WERI-Rb-1 (cell line): ENCODE results near the gene IFNK.
"Not testable (repeated sequence)": the region's sequence is repeated elsewhere in the genome, so short reads cannot be mapped to it uniquely, and the experiment has no call there.

Experiments used
- DNase-seq: peaks from one replicate; pipeline ENCODE4 v3.0.0-alpha.2; 2020
- H3K27ac ChIP-seq: fragments of 250-450 bp; sonication (Bioruptor Pico); 2 replicates; pipeline ENCODE4 v1.5.1; 2020; ENCODE audit warnings: mild to moderate bottlenecking, moderate library complexity
- H3K27me3 ChIP-seq: fragments of 250-450 bp; sonication (Bioruptor Pico); 2 replicates; pipeline ENCODE4 v1.5.1; 2021; ENCODE audit warnings: mild to moderate bottlenecking, low read depth, moderate library complexity; ENCODE audit not compliant: insufficient read depth, severe bottlenecking
- H3K36me3 ChIP-seq: fragments of 250-450 bp; sonication (Bioruptor Pico); 2 replicates; pipeline ENCODE4 v1.5.1; 2020; ENCODE audit warnings: mild to moderate bottlenecking, moderate library complexity
- H3K4me3 ChIP-seq: 2 replicates; pipeline ENCODE4 v1.5.1; 2011; ENCODE audit warnings: low read depth, mild to moderate bottlenecking, control low read depth, low read length
- H3K9me3 ChIP-seq: fragments of 250-450 bp; sonication (Bioruptor Pico); 2 replicates; pipeline ENCODE4 v1.5.1; 2021; ENCODE audit warnings: mild to moderate bottlenecking, moderate library complexity; ENCODE audit not compliant: severe bottlenecking
- TF ChIP-seq, protein P1 (sequence below): IDR thresholded peaks from 2 replicates; pipeline ENCODE4 v1.5.1; 2011; ENCODE audit warnings: low read depth, mild to moderate bottlenecking, control low read depth, inconsistent platforms, low read length

The IFNK gene

DNA sequence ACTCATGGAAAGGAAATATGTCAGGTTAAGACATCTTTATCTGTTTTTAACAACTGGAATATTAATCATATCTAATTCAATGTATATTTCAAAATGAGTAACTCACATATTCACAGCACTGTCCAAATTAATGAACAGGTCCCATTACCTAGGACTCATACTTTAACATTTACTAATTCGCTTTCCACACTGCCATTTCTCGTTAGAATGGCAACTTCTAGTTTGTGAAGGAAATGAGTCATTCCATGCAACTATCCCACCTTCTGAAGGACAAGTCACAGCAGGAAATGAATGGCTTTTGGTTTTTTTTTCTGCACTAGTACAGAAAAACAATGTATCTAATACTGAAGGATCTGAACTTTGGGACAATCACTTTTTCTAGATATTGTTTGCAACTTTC lies 24.6 kb upstream of the IFNK start:
- no peaks in the 10 kb centered on the region for H3K9me3 ChIP-seq
- no peak overlapping the region for H3K27ac ChIP-seq
- TF ChIP-seq, protein P1, sequence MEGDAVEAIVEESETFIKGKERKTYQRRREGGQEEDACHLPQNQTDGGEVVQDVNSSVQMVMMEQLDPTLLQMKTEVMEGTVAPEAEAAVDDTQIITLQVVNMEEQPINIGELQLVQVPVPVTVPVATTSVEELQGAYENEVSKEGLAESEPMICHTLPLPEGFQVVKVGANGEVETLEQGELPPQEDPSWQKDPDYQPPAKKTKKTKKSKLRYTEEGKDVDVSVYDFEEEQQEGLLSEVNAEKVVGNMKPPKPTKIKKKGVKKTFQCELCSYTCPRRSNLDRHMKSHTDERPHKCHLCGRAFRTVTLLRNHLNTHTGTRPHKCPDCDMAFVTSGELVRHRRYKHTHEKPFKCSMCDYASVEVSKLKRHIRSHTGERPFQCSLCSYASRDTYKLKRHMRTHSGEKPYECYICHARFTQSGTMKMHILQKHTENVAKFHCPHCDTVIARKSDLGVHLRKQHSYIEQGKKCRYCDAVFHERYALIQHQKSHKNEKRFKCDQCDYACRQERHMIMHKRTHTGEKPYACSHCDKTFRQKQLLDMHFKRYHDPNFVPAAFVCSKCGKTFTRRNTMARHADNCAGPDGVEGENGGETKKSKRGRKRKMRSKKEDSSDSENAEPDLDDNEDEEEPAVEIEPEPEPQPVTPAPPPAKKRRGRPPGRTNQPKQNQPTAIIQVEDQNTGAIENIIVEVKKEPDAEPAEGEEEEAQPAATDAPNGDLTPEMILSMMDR, result no peak
- DNase-seq, result no peak
- H3K4me3 ChIP-seq, result no peak overlapping the region
- H3K27me3 ChIP-seq, result no peaks in the 10 kb centered on the region
- no peaks in the 10 kb centered on the region for H3K36me3 ChIP-seq

DNA sequence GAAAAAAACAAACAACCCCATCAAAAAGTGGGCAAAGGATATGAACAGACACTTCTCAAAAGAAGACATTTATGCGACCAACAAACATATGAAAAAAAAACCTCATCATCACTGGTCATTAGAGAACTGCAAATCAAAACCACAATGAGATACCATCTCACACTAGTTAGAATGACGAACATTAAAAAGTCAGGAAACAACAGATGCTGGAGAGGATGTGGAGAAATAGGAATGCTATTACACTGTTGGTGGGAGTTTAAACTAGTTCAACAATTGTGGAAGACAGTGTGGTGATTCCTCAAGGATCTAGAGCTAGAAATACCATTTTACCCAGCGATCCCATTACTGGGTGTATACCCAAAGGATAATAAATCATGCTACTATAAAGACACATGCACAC lies 23.2 kb upstream of the IFNK start:
- not testable (repeated sequence) for DNase-seq

DNA sequence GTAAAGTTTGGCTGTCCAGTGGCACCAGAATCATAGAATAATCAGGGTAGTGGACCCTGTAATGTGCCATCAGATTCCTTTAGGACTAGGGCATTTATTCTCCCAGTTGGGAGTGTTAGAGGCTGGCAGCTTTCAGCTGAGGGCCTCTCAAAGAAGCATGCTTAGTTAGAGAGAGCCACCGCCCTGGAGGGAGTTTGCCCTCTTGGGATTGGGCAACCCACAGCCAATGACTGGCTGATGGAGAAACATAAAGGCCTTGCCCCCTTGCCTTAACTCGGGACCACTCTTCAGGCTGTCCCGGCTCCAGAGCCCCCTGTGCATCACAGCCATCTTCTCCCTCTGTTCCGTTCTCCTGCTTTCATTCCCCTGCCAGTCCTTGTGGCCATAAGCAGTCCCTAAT lies 20.5 kb upstream of the IFNK start:
- Histone ChIP-seq H3K27me3 (no peaks in the 10 kb centered on the region), H3K4me3 (no peak overlapping the region), H3K9me3 (no peaks in the 10 kb centered on the region), H3K27ac (no peak overlapping the region), H3K36me3 (no peaks in the 10 kb centered on the region)
- TF ChIP-seq, protein P1, result no peak
- no peak for DNase-seq

More for the DNA sequence above, 23.2 kb upstream of the IFNK start:
- not testable (repeated sequence) for H3K27me3 ChIP-seq, H3K9me3 ChIP-seq, H3K36me3 ChIP-seq, H3K4me3 ChIP-seq, H3K27ac ChIP-seq

DNA sequence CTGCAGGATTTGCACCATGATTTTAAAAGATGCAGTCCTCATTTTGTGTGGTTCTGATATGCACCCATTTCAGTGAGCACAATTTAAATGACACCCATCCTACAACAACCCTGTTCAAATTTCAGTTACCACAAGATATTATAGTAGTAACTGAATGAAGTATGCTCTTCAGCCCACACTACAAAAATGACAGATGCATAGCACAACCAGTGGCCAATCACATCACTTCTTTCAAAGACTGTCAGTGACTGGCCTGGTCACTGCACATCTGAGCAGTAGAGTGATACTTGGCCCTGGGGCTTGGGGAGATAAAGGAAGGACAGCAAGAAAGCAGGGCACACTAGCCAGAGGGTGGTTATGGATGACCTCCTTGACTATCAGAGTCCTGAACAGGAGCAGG lies 19.8 kb upstream of the IFNK start:
- DNase-seq, result no peak
- Histone ChIP-seq H3K4me3 (no peak overlapping the region), H3K9me3 (no peaks in the 10 kb centered on the region), H3K36me3 (no peaks in the 10 kb centered on the region), H3K27me3 (no peaks in the 10 kb centered on the region), H3K27ac (no peak overlapping the region)
- TF ChIP-seq, protein P1, result no peak

DNA sequence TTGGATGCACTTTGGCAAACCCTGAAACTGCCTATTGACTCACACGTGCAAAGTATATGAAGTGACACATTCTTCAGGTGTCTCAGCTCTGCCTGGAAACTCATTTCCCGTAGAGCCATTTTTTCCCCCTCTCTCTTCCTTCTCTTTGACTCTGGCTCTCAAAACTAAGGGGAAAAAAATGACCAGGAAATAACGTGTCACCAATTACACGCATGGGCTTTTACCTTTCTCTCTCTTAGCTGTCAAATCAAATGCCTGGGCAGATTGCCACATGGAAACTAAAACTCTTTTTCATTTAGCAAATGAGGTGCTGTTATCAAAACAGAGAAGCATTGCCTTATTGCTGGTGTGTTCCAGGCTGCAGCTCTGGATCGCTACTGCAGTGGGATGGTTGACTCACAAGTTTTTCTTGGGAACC lies 18.3 kb upstream of the IFNK start:
- H3K27ac ChIP-seq, result no peak overlapping the region
- TF ChIP-seq, protein P1, result no peak
- no peak overlapping the region for H3K4me3 ChIP-seq
- DNase-seq, result no peak
- no peaks in the 10 kb centered on the region for H3K9me3 ChIP-seq
- H3K36me3 ChIP-seq, result no peaks in the 10 kb centered on the region
- no peaks in the 10 kb centered on the region for H3K27me3 ChIP-seq

DNA sequence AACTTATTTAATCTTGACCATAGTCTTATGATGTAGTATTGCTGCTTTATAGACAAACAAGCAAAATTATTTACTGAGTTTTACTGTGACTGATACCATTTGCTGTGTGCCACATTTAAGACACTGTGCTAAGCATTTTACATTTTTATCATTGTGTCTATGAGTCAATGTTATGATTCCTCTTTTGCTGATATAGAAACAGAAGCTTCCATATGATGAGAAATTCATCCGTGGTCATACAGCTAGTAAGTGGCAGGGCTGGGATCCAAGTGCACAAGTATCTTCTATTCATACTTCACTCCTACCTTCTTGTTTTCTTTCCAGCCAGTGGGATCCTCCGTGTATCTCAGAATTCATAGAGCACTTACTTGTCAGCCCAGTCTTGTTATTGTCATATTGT lies 17.1 kb upstream of the IFNK start:
- TF ChIP-seq, protein P1, result no peak
- no peaks in the 10 kb centered on the region for H3K36me3 ChIP-seq
- DNase-seq, result no peak

More for the DNA sequence above, 17.1 kb upstream of the IFNK start:
- Histone ChIP-seq H3K9me3 (no peaks in the 10 kb centered on the region), H3K27ac (no peak overlapping the region), H3K27me3 (no peaks in the 10 kb centered on the region), H3K4me3 (no peak overlapping the region)
